Upper lobe of left lung (tissue), 4 donors: ENCODE measurements around the gene KIRREL3.

ENCODE experiments used
- EP300 ChIP-seq, 4 donors: sonication (generic); formaldehyde crosslinking; IDR thresholded peaks; one replicate each; pipeline ENCODE4 v1.5.1; 2017; ENCODE audit warnings: antibody characterized with exemption in 4 of 4, control low read depth in 2 of 4
- POLR2A ChIP-seq, 4 donors: fragments of 450-650 bp; IDR thresholded peaks; one replicate each; pipeline ENCODE4 v1.5.1; 2016 to 2017; ENCODE audit warnings: antibody characterized with exemption in 4 of 4, mild to moderate bottlenecking in 2 of 4
- POLR2AphosphoS5 ChIP-seq, 2 donors: sonication (generic); formaldehyde crosslinking; IDR thresholded peaks; one replicate each; pipeline ENCODE4 v1.5.1; 2017; ENCODE audit warnings: antibody characterized with exemption in 2 of 2
- TF ChIP-seq, protein P1 (sequence below), 6 experiments: fragments of 450-650 bp in 4 of 6; fragments of 200-600 bp in 2 of 6; sonication (generic) in 2 of 6; IDR thresholded peaks; one replicate each; pipeline ENCODE4 v1.5.1; 2016 to 2019; ENCODE audit warnings: antibody characterized with exemption in 6 of 6

- TF ChIP-seq POLR2A (IDR thresholded peaks at IDR 0.05): no peak
- TF ChIP-seq, protein P1, sequence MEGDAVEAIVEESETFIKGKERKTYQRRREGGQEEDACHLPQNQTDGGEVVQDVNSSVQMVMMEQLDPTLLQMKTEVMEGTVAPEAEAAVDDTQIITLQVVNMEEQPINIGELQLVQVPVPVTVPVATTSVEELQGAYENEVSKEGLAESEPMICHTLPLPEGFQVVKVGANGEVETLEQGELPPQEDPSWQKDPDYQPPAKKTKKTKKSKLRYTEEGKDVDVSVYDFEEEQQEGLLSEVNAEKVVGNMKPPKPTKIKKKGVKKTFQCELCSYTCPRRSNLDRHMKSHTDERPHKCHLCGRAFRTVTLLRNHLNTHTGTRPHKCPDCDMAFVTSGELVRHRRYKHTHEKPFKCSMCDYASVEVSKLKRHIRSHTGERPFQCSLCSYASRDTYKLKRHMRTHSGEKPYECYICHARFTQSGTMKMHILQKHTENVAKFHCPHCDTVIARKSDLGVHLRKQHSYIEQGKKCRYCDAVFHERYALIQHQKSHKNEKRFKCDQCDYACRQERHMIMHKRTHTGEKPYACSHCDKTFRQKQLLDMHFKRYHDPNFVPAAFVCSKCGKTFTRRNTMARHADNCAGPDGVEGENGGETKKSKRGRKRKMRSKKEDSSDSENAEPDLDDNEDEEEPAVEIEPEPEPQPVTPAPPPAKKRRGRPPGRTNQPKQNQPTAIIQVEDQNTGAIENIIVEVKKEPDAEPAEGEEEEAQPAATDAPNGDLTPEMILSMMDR (IDR thresholded peaks at IDR 0.05): no peak
- TF ChIP-seq EP300 (IDR thresholded peaks at IDR 0.05): no peak
- no peak for TF ChIP-seq POLR2AphosphoS5 (IDR thresholded peaks at IDR 0.05)
Observed at GRCh38 chr11:126744699-126745098, 255.9 kb downstream of the KIRREL3 start.
